SH-SY5Y (cell line): ENCODE results near the gene MAP4K2.

Experiments
- GATA2 ChIP-seq: IDR thresholded peaks from 2 replicates; pipeline ENCODE4 v1.6.1; 2011; ENCODE audit warnings: mild to moderate bottlenecking, low read depth, low read length
- GATA3 ChIP-seq: IDR thresholded peaks from 2 replicates; pipeline ENCODE4 v1.6.1; 2011; ENCODE audit warnings: low read depth, mild to moderate bottlenecking, low read length, moderate library complexity

GRCh38 chr11:64754124-64754918 is 48.7 kb downstream of the MAP4K2 start:
- no peak for TF ChIP-seq GATA2
- TF ChIP-seq GATA3, result no peak
